Measurements from ENCODE around the gene EEF1AKMT3. TPM values are rescaled to one million over a fixed set of nuclear protein-coding genes. Genes with fewer than 3 reads are reported as not detected.

The EEF1AKMT3 gene
- total and polyA plus RNA-seq, 2 experiments from 2014 or later: 1.3 to 5.3 TPM

DNA sequence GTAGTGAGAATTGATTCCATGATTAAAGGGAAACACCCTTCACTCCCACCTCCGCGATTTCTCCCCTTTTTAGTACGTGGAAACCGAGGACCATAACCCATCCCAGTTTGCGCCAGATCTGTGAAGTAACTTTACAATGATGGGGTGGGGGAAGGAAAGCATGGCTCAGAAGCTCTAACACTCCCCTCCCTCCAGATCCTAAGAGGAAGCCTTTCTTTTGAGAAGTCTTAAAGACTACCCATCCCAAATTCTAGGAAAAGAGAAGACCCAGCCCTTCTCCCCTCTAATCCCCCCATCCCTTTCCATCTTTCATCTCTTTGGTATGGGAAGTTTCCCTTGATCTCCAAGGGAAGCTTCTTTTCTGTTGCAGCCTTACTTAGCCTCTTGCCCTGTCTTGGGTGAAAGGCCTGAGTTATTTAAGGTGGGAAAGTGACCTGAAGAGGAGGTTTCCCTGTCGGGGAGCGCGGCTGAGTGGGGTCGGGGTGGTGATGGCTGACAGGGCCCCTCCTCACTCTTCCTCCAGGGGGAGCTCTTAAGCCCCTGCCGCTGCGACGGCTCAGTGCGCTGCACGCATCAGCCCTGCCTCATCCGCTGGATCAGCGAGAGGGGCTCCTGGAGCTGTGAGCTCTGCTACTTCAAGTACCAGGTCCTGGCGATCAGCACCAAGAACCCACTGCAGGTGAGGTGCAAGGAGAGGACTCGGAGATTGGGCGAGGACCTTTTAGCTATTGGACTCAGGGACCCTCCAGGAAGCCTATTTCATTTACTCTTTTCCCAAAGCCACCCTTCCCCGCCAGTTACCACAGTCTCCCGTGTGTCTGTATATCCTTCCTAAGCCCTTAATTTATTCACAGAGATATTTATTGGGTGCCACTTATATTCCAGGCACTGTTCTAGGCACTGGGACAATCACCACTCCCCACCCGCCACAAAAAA is 15.7 kb upstream of the EEF1AKMT3 start:
- peak overlapping the region; percentile 86 for H3K4me2 ChIP-seq
- peak; percentile 51 for TF ChIP-seq EZH2phosphoT487 (IDR thresholded peaks at IDR 0.05; ENCODE audit: unreplicated experiment)
- peak; percentile 43; the same call in 1 of the 2 replicates for TF ChIP-seq CREB1 (CRISPR knock-in tag; IDR thresholded peaks at IDR 0.05; ENCODE audit: low read depth)
- TF ChIP-seq ZNF331 (CRISPR knock-in tag; IDR thresholded peaks at IDR 0.05; ENCODE audit: low read depth): no peak
- peak; percentile 86 for TF ChIP-seq EZH2 (IDR thresholded peaks at IDR 0.05; ENCODE audit: low read depth, unreplicated experiment)
- TF ChIP-seq ZNF114 (CRISPR knock-in tag; IDR thresholded peaks at IDR 0.05): no peak
- no peak for TF ChIP-seq STAT1 (IDR thresholded peaks at IDR 0.05; ENCODE audit: unreplicated experiment)
- TF ChIP-seq JUNB (IDR thresholded peaks at IDR 0.05; ENCODE audit: unreplicated experiment): no peak
- TF ChIP-seq, protein P1, sequence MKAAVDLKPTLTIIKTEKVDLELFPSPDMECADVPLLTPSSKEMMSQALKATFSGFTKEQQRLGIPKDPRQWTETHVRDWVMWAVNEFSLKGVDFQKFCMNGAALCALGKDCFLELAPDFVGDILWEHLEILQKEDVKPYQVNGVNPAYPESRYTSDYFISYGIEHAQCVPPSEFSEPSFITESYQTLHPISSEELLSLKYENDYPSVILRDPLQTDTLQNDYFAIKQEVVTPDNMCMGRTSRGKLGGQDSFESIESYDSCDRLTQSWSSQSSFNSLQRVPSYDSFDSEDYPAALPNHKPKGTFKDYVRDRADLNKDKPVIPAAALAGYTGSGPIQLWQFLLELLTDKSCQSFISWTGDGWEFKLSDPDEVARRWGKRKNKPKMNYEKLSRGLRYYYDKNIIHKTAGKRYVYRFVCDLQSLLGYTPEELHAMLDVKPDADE (IDR thresholded peaks at IDR 0.05): no peak
- TF ChIP-seq, protein P2, sequence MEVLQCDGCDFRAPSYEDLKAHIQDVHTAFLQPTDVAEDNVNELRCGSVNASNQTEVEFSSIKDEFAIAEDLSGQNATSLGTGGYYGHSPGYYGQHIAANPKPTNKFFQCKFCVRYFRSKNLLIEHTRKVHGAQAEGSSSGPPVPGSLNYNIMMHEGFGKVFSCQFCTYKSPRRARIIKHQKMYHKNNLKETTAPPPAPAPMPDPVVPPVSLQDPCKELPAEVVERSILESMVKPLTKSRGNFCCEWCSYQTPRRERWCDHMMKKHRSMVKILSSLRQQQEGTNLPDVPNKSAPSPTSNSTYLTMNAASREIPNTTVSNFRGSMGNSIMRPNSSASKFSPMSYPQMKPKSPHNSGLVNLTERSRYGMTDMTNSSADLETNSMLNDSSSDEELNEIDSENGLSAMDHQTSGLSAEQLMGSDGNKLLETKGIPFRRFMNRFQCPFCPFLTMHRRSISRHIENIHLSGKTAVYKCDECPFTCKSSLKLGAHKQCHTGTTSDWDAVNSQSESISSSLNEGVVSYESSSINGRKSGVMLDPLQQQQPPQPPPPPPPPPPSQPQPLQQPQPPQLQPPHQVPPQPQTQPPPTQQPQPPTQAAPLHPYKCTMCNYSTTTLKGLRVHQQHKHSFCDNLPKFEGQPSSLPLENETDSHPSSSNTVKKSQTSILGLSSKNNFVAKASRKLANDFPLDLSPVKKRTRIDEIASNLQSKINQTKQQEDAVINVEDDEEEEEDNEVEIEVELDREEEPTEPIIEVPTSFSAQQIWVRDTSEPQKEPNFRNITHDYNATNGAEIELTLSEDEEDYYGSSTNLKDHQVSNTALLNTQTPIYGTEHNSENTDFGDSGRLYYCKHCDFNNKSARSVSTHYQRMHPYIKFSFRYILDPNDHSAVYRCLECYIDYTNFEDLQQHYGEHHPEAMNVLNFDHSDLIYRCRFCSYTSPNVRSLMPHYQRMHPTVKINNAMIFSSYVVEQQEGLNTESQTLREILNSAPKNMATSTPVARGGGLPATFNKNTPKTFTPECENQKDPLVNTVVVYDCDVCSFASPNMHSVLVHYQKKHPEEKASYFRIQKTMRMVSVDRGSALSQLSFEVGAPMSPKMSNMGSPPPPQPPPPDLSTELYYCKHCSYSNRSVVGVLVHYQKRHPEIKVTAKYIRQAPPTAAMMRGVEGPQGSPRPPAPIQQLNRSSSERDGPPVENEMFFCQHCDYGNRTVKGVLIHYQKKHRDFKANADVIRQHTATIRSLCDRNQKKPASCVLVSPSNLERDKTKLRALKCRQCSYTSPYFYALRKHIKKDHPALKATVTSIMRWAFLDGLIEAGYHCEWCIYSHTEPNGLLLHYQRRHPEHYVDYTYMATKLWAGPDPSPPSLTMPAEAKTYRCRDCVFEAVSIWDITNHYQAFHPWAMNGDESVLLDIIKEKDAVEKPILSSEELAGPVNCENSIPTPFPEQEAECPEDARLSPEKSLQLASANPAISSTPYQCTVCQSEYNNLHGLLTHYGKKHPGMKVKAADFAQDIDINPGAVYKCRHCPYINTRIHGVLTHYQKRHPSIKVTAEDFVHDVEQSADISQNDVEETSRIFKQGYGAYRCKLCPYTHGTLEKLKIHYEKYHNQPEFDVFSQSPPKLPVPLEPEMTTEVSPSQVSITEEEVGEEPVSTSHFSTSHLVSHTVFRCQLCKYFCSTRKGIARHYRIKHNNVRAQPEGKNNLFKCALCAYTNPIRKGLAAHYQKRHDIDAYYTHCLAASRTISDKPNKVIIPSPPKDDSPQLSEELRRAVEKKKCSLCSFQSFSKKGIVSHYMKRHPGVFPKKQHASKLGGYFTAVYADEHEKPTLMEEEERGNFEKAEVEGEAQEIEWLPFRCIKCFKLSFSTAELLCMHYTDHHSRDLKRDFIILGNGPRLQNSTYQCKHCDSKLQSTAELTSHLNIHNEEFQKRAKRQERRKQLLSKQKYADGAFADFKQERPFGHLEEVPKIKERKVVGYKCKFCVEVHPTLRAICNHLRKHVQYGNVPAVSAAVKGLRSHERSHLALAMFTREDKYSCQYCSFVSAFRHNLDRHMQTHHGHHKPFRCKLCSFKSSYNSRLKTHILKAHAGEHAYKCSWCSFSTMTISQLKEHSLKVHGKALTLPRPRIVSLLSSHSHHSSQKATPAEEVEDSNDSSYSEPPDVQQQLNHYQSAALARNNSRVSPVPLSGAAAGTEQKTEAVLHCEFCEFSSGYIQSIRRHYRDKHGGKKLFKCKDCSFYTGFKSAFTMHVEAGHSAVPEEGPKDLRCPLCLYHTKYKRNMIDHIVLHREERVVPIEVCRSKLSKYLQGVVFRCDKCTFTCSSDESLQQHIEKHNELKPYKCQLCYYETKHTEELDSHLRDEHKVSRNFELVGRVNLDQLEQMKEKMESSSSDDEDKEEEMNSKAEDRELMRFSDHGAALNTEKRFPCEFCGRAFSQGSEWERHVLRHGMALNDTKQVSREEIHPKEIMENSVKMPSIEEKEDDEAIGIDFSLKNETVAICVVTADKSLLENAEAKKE (CRISPR knock-in tag; IDR thresholded peaks at IDR 0.05): no peak
- no peak for TF ChIP-seq POLR2AphosphoS5 (IDR thresholded peaks at IDR 0.05; ENCODE audit: low read depth)
- TF ChIP-seq, protein P3, sequence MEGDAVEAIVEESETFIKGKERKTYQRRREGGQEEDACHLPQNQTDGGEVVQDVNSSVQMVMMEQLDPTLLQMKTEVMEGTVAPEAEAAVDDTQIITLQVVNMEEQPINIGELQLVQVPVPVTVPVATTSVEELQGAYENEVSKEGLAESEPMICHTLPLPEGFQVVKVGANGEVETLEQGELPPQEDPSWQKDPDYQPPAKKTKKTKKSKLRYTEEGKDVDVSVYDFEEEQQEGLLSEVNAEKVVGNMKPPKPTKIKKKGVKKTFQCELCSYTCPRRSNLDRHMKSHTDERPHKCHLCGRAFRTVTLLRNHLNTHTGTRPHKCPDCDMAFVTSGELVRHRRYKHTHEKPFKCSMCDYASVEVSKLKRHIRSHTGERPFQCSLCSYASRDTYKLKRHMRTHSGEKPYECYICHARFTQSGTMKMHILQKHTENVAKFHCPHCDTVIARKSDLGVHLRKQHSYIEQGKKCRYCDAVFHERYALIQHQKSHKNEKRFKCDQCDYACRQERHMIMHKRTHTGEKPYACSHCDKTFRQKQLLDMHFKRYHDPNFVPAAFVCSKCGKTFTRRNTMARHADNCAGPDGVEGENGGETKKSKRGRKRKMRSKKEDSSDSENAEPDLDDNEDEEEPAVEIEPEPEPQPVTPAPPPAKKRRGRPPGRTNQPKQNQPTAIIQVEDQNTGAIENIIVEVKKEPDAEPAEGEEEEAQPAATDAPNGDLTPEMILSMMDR (conservative IDR thresholded peaks at IDR 0.05; ENCODE audit: low read depth in 2 of 2): peak; percentile 83 to 92
- no peak for TF ChIP-seq NANOG (IDR thresholded peaks at IDR 0.05; ENCODE audit: borderline replicate concordance)
- ATAC-seq (peak; percentile 64), DNase-seq (ENCODE audit: low spot score) (peak; percentile 89)
- peaks cover 71% of the 10 kb centered on the region for H3K27me3 Mint-ChIP-seq (ENCODE audit: insufficient read depth, low read depth, poor library complexity)
- peaks cover 30% of the 10 kb centered on the region for H3K4me1 ChIP-seq (ENCODE audit: insufficient read depth)
- no peaks in the 10 kb centered on the region for H3K9me2 ChIP-seq (ENCODE audit: insufficient read depth)
- peaks cover 3% of the 10 kb centered on the region for H3K36me3 Mint-ChIP-seq (ENCODE audit: low read depth)
- H3K27ac Mint-ChIP-seq: no peak overlapping the region
- H4K20me1 ChIP-seq (replicated peaks; ENCODE audit: insufficient read depth): peaks cover 4% of the 10 kb centered on the region; the same call in 1 of the 2 replicates
- H3F3A ChIP-seq (replicated peaks; ENCODE audit: low read depth): peaks cover 19% of the 10 kb centered on the region
- H3K4me3 Mint-ChIP-seq: peak overlapping the region; percentile 71
- no peaks in the 10 kb centered on the region for H3K36me3 ChIP-seq (ENCODE audit: insufficient read depth)
- H3K4me3 ChIP-seq: peak overlapping the region; percentile 83
- H3K9me3 Mint-ChIP-seq: no peaks in the 10 kb centered on the region; the same call in 2 of the 3 replicates
- no peak overlapping the region for H2AFZ ChIP-seq
- peaks cover 31% of the 10 kb centered on the region for H3K4me1 Mint-ChIP-seq
- no peak overlapping the region for H3K27ac ChIP-seq (ENCODE audit: low read depth)
- peaks cover 79% of the 10 kb centered on the region for H3K27me3 ChIP-seq (ENCODE audit: insufficient read depth)
- peaks cover 4% of the 10 kb centered on the region for H3K79me2 ChIP-seq (replicated peaks; ENCODE audit: insufficient read depth)
